ENCODE results near the gene TMEM218.

TMEM218 gene

DNA sequence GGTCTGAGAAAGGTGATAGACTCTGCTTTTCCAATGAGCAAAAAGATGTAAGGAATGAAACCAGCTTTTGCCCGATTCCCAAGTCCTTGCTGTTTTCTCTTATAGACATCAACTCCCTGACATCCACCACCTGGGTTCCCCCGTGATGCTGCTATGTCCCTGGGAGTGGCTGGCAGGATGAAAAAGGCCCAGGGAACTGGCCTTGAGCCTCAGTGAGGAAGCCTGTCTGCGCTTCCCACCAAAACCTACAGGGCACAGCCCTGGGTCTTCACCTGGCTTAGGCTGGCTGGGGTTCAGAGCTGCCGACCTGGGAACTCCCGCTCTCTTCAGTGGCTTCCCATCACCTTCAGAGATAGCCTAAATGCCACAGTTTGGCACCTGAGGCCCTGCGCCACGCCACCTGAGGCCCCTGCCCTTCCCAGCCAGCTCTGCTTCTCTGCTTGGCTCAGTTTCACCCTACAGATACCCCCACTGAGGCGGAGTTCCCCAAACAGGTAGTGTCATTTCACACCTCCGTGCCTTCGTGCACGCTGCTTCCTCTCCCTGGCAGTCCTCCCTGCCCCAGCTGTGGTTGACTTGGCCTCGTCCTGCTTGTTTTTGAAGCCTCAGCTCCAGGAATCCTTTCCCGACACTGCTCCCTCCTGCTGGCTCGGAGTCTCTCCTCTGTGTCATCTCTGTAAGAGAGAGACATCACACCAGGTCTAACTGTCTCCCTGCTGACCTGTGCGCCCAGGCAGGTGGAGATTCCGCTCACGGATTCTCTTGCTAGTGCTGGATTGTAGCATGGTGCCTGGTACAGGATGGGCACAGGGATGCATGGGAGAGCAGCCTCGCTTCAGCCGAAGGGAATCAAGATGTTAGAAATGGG, 37.6 kb downstream of the TMEM218 start:
- H3K9me3 ChIP-seq (ENCODE audit: control insufficient read depth, insufficient read depth, low read length), result no peaks in the 10 kb centered on the region
- H3K4me1 ChIP-seq (ENCODE audit: control insufficient read depth, insufficient read depth, low read length), result no peaks in the 10 kb centered on the region
- H3K27me3 ChIP-seq (ENCODE audit: control insufficient read depth, insufficient read depth, low read length), result no peaks in the 10 kb centered on the region
- no peak overlapping the region for H3K4me3 ChIP-seq (ENCODE audit: low read depth, low read length)
- H3K27ac ChIP-seq (ENCODE audit: low read depth, low read length), result no peak overlapping the region
- H3K9ac ChIP-seq (ENCODE audit: low read depth, low read length), result no peak overlapping the region
- H3K36me3 ChIP-seq (ENCODE audit: control insufficient read depth, insufficient read depth, low read length), result no peaks in the 10 kb centered on the region

DNA sequence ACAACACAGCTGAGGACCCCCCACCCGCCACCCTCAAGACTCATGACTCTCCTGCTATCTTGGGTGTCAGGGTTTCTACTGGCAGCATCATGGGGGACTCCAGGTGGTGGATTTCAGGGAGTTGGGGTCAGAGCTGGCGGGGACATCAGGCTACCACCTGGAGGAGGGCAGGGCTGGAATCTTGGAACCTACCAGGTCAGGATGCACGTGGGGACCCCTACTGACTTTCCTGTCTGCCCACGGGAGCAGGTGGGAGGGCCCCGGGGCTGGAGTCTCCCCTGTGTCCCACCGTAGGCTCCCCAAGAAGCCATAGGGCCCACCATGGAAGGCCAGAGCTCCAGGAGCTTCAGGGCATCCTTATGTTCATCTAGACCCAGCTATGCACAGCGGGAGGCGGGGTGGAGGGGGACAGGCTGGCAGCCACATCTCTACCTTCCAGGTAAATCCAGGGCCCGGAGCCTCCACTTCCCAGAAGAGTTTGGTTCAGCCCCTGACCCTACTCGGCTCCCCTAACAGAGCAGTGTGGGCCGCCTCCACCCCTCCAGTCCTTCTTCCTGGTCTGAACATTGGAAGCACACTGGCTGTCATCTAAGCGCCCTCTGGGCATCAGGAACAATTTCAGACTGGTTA, 38.4 kb downstream of the TMEM218 start:
- H3K4me3 ChIP-seq (ENCODE audit: low read depth, low read length), result no peak overlapping the region
- no peaks in the 10 kb centered on the region for H3K4me1 ChIP-seq (ENCODE audit: control insufficient read depth, insufficient read depth, low read length)
- H3K9me3 ChIP-seq (ENCODE audit: control insufficient read depth, insufficient read depth, low read length), result no peaks in the 10 kb centered on the region
- H3K27me3 ChIP-seq (ENCODE audit: control insufficient read depth, insufficient read depth, low read length), result no peaks in the 10 kb centered on the region
- H3K27ac ChIP-seq (ENCODE audit: low read depth, low read length), result no peak overlapping the region
- H3K36me3 ChIP-seq (ENCODE audit: control insufficient read depth, insufficient read depth, low read length), result no peaks in the 10 kb centered on the region
- H3K9ac ChIP-seq (ENCODE audit: low read depth, low read length), result no peak overlapping the region

DNA sequence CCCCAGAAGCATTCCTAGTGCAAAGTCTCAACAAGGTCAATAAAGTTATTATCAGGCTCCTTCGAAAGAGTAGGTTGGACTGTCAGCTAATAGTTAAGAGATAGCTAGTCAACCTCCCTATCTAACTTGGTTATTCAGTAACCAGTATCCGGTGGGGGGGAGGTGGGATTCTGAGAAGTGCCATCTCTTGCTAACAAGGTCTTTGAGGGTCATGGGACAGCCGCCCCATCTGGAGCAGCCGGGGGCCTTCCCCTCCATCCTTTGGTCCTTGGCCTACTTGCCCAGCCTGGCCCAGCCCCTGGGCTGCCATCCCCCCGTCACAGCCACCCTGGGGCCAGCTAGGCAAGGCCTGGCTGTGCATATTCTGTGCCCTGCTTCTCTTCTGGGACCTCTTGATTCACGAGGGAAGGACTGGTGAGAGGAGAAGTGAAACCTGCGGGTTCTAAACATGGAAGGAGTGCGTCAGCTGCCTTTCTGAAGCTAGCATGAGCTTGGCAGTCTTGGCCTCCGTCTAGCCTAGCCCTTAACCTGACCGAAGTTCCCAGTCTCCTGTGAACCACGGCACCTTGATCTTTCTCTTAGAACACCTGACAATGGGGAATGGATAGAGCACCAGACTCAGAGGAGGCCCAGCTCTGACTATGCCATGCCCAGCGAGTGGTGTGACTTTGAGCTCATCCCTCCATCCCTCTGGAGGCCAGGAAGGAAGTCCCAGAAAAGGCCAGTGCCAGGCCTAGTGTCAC, 39.0 kb downstream of the TMEM218 start:
- H3K9ac ChIP-seq (ENCODE audit: low read depth, low read length), result no peak overlapping the region
- H3K36me3 ChIP-seq (ENCODE audit: control insufficient read depth, insufficient read depth, low read length), result no peaks in the 10 kb centered on the region
- H3K4me1 ChIP-seq (ENCODE audit: control insufficient read depth, insufficient read depth, low read length), result no peaks in the 10 kb centered on the region
- no peak overlapping the region for H3K4me3 ChIP-seq (ENCODE audit: low read depth, low read length)
- no peaks in the 10 kb centered on the region for H3K27me3 ChIP-seq (ENCODE audit: control insufficient read depth, insufficient read depth, low read length)
- H3K27ac ChIP-seq (ENCODE audit: low read depth, low read length), result no peak overlapping the region
- H3K9me3 ChIP-seq (ENCODE audit: control insufficient read depth, insufficient read depth, low read length), result no peaks in the 10 kb centered on the region

DNA sequence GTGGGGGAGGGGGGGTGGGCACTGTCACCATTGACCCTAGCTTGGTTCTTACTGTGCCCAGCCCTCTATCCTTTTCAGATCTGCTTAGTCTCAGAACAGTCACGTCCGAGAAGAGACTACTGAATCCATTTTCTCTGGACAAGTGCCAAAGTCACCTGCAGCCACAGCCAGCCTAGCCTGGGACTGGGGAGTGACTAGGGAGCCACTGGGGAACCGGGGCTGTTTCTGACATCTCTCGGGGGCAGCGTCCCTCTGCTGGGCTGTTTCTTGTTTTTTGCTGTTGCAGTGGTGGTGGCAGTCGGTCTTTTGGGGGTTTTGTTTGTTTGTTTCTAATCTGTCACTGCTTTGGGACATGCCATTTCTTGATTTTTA, 39.6 kb downstream of the TMEM218 start:
- Histone ChIP-seq H3K4me1 (ENCODE audit: control insufficient read depth, insufficient read depth, low read length) (no peaks in the 10 kb centered on the region), H3K27ac (ENCODE audit: low read depth, low read length) (no peak overlapping the region), H3K36me3 (ENCODE audit: control insufficient read depth, insufficient read depth, low read length) (no peaks in the 10 kb centered on the region), H3K4me3 (ENCODE audit: low read depth, low read length) (no peak overlapping the region), H3K9me3 (ENCODE audit: control insufficient read depth, insufficient read depth, low read length) (no peaks in the 10 kb centered on the region), H3K9ac (ENCODE audit: low read depth, low read length) (no peak overlapping the region), H3K27me3 (ENCODE audit: control insufficient read depth, insufficient read depth, low read length) (no peaks in the 10 kb centered on the region)

DNA sequence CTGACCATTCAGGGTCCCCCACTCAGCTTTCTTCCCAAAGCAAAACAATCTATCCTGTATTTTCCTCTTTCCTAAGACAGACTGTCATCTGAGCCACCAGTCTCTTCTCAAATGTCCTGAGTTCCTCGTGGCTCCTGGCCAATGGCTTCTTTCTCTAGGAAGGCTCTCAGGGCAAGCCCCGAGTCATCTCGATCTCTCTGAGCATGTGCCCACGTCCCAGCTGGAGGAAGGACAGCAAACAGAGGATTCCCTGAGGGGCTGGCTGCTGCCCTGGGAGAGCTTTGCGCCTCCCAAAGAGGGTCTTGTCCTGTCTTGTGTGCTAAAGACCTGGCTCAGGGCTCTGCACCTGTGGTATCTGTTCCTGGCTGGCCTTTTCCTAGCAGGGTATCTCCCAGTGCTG, 40.0 kb downstream of the TMEM218 start:
- Histone ChIP-seq H3K27ac (ENCODE audit: low read depth, low read length) (no peak overlapping the region), H3K36me3 (ENCODE audit: control insufficient read depth, insufficient read depth, low read length) (no peaks in the 10 kb centered on the region), H3K4me1 (ENCODE audit: control insufficient read depth, insufficient read depth, low read length) (no peaks in the 10 kb centered on the region), H3K9me3 (ENCODE audit: control insufficient read depth, insufficient read depth, low read length) (no peaks in the 10 kb centered on the region), H3K4me3 (ENCODE audit: low read depth, low read length) (no peak overlapping the region), H3K9ac (ENCODE audit: low read depth, low read length) (no peak overlapping the region), H3K27me3 (ENCODE audit: control insufficient read depth, insufficient read depth, low read length) (no peaks in the 10 kb centered on the region)

DNA sequence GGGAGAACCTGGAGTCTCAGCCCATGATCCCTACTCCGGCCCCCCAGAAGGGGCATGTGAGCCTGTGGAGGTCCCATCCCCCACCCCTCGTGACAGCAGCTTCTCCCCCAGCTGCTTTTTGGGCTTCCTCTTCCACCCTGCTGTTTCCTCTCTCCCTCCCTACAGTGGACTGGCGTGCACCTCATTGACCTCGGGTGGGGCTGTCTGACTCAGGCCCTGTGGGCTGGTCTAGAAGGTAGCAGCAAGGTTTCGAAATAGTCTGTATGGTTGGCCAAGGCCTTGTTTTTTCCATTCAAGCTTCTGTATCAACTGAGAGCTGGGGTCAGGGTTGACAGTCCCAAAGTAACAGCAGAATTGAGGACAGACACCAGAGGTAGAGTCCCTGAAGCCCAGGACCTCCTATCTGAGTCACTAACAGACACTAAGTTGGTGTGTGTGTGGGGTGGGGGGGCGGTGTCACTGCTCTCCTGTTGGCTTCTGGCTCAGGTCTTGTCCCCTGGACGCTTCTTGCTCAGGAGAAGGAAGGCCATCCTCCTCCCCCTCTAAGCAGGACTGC, 40.6 kb downstream of the TMEM218 start:
- H3K9ac ChIP-seq (ENCODE audit: low read depth, low read length), result no peak overlapping the region

DNA sequence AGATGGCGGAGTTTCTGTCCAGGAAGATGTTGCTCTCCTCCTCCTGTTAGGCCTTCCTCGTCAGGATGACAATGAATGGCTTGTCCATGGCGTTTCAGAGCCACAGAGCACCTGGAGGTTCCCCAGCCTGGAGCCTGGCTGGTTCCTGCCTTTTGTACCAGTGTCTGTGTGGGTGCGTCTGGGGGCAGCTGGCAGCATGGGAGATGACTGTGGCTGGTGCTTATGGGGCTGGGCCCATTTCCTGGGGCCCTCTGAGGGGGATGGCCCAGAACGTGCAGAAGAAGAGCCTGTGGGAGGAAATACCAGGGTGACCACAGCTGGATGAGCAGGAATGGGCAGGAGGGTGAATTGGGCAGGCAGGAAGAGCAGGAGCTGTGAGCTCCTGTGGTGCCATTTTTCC, 41.6 kb downstream of the TMEM218 start:
- Histone ChIP-seq H3K27ac (ENCODE audit: low read depth, low read length) (no peak overlapping the region), H3K27me3 (ENCODE audit: control insufficient read depth, insufficient read depth, low read length) (peaks cover 11% of the 10 kb centered on the region), H3K9me3 (ENCODE audit: control insufficient read depth, insufficient read depth, low read length) (no peaks in the 10 kb centered on the region), H3K9ac (ENCODE audit: low read depth, low read length) (no peak overlapping the region), H3K4me3 (ENCODE audit: low read depth, low read length) (no peak overlapping the region), H3K4me1 (ENCODE audit: control insufficient read depth, insufficient read depth, low read length) (no peaks in the 10 kb centered on the region), H3K36me3 (ENCODE audit: control insufficient read depth, insufficient read depth, low read length) (no peaks in the 10 kb centered on the region)

More for the DNA sequence above, 40.6 kb downstream of the TMEM218 start:
- H3K4me3 ChIP-seq (ENCODE audit: low read depth, low read length), result no peak overlapping the region
- peaks cover 3% of the 10 kb centered on the region for H3K27me3 ChIP-seq (ENCODE audit: control insufficient read depth, insufficient read depth, low read length)
- H3K9me3 ChIP-seq (ENCODE audit: control insufficient read depth, insufficient read depth, low read length), result no peaks in the 10 kb centered on the region
- H3K4me1 ChIP-seq (ENCODE audit: control insufficient read depth, insufficient read depth, low read length), result no peaks in the 10 kb centered on the region
- no peak overlapping the region for H3K27ac ChIP-seq (ENCODE audit: low read depth, low read length)
- H3K36me3 ChIP-seq (ENCODE audit: control insufficient read depth, insufficient read depth, low read length), result no peaks in the 10 kb centered on the region

DNA sequence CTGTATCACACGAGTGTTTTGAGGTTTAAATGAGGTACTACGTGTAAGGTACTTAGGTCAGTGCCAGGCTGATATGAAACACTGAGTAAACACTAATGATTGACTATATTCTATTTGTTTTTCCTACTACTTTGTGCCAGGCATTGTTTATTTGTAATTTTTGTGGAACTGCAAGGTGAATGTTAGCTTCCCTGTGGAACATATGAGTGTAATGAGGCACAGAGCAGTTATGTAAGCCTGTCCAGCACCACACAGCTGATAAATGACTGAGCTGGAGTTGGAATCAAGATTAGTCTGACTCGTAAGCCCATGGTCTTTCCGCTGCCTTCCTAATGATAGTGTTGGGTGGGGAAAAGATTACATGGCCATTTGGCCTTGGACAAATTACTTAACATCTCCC, 42.4 kb downstream of the TMEM218 start:
- Histone ChIP-seq H3K9me3 (ENCODE audit: control insufficient read depth, insufficient read depth, low read length) (no peaks in the 10 kb centered on the region), H3K27ac (ENCODE audit: low read depth, low read length) (no peak overlapping the region), H3K4me3 (ENCODE audit: low read depth, low read length) (no peak overlapping the region), H3K9ac (ENCODE audit: low read depth, low read length) (no peak overlapping the region), H3K36me3 (ENCODE audit: control insufficient read depth, insufficient read depth, low read length) (no peaks in the 10 kb centered on the region), H3K4me1 (ENCODE audit: control insufficient read depth, insufficient read depth, low read length) (no peaks in the 10 kb centered on the region), H3K27me3 (ENCODE audit: control insufficient read depth, insufficient read depth, low read length) (peaks cover 19% of the 10 kb centered on the region)

DNA sequence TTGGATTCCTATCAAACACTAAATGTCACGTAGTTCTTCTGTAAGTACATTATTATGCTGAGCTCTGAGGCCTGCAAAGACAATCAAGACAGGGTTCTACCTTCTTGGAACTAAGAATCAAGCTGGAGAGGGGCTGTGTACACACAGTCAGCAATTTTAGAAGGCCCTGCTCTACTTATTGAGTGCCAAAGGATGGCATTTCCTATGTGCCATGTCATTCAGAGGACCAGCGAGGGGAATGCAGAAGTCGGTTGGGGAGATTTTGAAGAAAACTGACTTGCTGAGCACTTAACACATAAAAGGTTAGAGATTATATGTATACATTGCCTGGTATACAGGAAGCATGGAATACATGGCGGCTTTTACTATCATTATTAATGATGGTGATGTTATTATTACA, 43.1 kb downstream of the TMEM218 start:
- Histone ChIP-seq H3K27ac (ENCODE audit: low read depth, low read length) (no peak overlapping the region), H3K9ac (ENCODE audit: low read depth, low read length) (no peak overlapping the region), H3K9me3 (ENCODE audit: control insufficient read depth, insufficient read depth, low read length) (no peaks in the 10 kb centered on the region), H3K36me3 (ENCODE audit: control insufficient read depth, insufficient read depth, low read length) (no peaks in the 10 kb centered on the region), H3K4me3 (ENCODE audit: low read depth, low read length) (no peak overlapping the region), H3K4me1 (ENCODE audit: control insufficient read depth, insufficient read depth, low read length) (no peaks in the 10 kb centered on the region), H3K27me3 (ENCODE audit: control insufficient read depth, insufficient read depth, low read length) (peaks cover 26% of the 10 kb centered on the region)

DNA sequence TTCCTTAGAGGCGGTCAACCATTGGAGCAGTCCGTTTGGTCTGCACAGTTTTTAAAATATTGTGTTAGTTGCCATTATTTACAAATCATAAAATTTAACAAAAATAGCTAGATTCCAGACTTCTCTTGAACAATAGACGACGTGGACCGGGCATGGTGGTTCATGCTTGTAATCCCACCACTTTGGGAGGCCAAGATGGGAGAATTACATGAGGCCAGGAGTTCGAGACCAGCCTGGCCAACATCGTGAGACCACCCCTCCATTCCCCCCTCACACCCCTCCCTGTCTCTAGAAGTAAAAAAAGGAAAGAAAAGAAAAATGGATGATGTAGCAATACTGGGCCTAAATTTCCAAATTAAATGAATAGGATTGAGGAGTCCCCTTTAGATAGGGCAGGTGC, 47.4 kb downstream of the TMEM218 start:
- H3K4me3 ChIP-seq (ENCODE audit: low read depth, low read length), result peak overlapping the region; percentile 84
- H3K27ac ChIP-seq (ENCODE audit: low read depth, low read length), result no peak overlapping the region
- H3K27me3 ChIP-seq (ENCODE audit: control insufficient read depth, insufficient read depth, low read length), result peaks cover 58% of the 10 kb centered on the region
- 0 out of 2 replicates have a peak, but pooled peaks cover 2% of the 10 kb centered on the region for H3K4me1 ChIP-seq (ENCODE audit: control insufficient read depth, insufficient read depth, low read length)
- H3K9me3 ChIP-seq (ENCODE audit: control insufficient read depth, insufficient read depth, low read length), result no peaks in the 10 kb centered on the region
- no peaks in the 10 kb centered on the region for H3K36me3 ChIP-seq (ENCODE audit: control insufficient read depth, insufficient read depth, low read length)
- no peak overlapping the region for H3K9ac ChIP-seq (ENCODE audit: low read depth, low read length)

Measured in HUES48 (cell line).